Limb (tissue), 2 donors: ENCODE measurements around the gene PLCB2.

Experiments
- DNase-seq, 2 donors: peaks; one replicate each; pipeline ENCODE4 v3.0.0-alpha.2; 2016; ENCODE audit errors: extremely low spot score in 2 of 2

The PLCB2 gene

DNA sequence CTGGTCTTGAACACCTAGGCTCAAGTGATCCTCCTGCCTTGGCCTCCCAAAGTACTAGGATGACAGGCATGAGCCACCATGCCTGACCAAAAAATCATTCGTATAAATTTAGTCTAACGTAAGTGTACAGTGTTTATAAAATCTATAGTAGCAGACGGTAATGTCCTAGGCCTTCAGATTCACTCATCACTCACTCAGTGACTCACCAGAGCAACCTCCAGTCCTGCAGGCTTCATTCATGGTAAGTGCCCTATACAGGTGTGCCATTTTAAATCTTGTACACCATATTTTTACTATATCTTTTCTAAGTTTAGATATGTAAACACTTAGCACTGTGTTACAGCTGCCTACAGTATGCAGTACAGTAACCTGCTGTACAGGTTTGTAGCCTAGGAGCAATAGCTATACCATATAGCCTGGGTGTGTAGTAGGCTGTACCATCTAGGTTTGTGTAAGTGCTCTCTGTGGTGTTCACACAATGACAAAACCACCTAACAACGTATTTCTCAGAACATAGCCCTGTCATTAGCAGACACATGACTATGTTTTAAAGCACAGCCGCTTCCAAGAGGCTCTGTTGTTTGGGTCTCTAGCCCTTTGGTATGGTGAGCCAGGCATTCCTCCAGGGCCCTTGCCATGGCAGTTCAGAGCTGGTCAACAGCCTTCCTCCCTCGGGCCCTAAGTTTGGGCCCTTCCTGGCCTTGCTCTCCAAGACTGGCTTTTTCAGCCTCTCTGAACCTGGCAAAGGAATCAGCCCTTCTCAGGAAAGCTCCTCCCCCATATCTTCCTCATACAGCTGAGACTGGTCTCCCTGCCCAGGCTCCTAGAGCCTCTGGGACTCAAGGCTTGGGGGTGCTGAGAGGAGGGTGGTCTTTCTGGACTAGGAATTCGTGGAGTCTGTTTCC lies 34.9 kb upstream of the PLCB2 start:
- DNase-seq: no peak

- peak; percentile 60 to 85 for DNase-seq
Measured at GRCh38 chr15:40340740-40341400, 33.1 kb upstream of the PLCB2 start, which contains the start of gene CCDC9B. Gene CCDC9B, minus strand, starts transcription at chr15:40340939. Its CDS starts 120 bp downstream, at chr15:40340819.

DNA sequence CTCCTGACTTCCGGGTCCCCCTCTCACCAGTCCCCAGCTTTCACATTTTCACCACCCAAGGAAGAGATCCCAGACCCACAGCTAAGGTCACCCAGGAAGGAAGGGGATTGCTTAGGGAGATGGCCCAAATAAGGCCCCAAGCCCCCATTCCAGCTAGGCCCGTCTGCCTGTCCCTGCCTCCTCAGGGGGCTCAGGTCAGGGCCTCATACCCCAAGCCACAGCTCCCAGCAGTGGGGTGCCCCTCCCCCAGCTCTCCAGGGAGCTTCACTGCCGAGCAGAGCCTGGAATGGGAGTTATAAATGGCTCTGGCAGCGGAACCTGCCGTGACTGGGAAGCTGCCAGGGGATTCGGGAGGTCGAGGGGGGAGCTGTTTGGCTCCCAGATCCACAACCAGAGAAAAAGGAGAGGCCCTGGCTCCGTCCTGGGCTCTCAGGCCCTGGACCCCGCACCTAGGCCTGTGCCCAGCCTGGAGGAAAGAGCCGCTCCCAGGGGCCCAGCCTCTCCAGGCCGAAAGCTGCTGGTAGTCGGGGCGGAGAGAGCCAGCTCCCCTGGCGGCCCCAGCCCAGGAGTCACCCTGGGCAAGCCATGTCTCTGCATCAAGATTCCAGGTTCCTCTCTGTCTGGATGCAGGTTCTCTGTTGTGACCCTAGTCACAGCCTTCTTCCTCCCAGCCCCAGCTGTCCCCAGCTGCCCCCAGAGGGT lies 32.5 kb upstream of the PLCB2 start:
- DNase-seq: peak in 1 of 2 donors; percentile 78

DNA sequence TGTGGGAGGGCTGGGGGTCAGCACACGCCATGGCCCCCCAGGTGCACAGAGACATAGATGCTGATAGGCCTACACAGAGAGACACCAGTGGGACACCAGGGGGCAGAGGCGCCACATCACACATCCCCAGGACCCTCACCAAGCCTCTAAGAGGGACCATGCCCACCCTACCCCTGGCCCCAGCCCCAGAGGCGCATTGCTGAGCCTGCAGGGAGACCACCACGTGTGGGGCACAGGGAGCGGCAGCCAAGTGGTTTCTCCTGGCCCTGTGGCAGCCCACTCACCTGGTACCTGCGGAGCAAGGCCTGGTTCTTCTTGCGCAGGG lies 31.8 kb upstream of the PLCB2 start:
- DNase-seq: peak in 1 of 2 donors; percentile 53

- DNase-seq: no peak
Measured at GRCh38 chr15:40338921-40339620, 31.3 kb upstream of the PLCB2 start.

DNA sequence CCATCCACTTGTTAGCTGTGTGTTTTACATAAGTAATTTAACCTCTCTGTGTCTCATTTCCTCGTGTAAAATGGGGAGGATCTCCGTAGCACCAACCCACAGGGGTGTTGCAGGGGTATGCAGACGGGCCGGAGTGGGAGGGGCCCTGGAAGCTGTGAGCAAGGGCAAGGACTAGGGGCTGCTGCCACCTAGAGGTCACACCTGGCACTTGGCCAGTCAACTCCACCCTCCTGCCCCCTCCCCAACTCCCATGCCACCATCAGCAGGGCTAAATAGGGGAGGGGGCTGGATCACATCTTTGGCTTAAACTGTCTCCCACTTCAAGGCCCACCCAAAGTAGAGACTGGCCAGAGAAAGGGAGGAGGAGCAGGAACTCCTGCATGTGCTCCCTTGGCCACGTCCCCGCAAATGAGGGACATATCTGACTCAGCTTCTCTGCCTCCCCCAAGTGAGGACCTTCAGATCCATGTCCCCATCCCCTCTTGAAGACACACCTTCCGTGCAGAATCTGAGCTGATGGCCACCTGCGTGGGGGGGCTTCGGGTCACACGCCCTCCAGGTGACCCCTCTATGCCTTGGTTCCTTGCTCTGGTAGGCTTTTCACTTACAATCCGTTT lies 30.4 kb upstream of the PLCB2 start:
- DNase-seq: peak; percentile 60 to 79

DNA sequence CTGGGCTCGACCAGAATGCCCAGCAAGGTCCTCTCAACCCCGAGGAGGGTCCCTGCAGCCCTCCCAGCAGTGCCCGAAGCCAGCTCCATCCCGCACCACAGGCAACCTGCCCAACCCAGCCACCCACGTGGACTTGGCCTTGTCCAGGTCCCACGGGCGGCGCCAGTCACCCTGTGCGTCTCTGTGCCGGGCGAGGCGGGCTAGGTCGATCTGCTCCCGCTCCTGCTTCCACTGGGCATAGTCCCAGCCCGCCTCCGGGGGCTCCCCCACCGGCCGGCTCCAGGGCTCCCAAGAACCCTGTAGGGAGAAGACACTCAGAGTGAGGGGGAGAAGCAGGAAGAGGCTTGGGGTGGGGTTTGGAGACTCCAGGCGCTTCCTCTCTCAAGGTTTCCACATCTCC lies 29.9 kb upstream of the PLCB2 start:
- peak in 1 of 2 donors; percentile 44 for DNase-seq

GRCh38 chr15:40336744-40337122 lies 29.0 kb upstream of the PLCB2 start:
- no peak for DNase-seq

- peak in 1 of 2 donors; percentile 51 for DNase-seq
Measured at GRCh38 chr15:40335938-40336743, 28.4 kb upstream of the PLCB2 start.

DNA sequence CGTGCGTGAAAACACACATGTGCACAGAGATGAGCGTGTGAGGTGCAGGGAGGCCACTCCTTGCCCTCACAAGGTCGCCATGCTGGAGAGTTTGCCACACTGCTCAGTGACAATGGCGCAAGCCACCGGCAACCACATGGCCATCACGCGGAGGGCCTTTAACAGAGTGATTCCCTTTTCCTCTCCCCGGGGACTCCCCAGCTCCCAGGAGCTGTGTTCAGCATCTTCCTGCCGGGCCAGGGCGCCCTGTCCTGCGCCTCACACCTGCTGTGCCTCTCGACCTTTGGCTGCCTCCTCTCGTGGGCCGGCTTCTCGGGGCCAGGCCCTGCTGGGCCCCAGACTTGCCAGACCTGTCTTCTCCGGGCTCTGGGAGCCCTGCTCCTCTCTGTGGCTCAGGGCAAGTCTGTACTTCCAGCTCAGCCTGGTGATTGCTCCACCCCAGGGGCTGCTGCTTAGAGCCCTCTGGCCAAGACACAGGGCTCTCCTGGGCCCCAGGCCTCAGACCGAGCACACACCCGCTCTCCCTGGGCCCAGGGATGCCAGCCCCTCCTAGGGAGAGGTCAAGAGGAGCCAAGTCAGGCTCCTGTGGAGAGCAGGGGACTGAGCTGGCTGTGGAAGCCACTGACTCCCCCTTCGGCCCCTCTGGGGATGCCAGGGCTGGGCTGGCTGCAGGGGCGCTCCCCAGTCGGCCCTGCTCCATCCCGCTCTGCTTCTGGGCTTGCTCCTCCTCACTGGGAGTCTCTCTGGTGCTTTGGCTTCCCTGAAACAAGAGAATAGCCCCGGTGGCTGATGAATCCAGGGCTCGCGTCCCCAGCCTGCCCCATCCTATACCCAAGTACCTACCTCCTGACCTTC lies 27.4 kb upstream of the PLCB2 start:
- no peak for DNase-seq

DNA sequence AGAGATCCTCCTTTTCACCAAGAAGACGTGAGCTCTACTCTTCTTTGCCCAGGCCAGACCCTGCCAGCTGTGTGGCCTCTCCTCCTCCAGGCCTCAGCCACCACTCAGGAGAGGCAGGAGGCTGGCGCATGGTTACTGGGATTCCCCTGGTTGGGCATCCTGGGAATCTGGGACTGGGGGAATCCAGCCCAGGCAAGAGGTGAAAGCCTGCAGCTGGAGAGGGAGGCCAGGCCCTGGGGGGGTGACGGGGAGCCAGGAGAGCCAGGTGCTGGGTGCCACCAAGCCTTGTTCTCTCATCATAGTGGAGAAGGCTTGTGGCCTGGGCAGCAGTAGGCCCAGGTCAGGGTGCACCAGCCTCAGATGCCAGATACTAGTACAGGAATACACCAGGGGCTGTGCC lies 26.8 kb upstream of the PLCB2 start:
- no peak for DNase-seq

GRCh38 chr15:40333922-40334492 lies 26.3 kb upstream of the PLCB2 start:
- peak in 1 of 2 donors; percentile 52 for DNase-seq

DNA sequence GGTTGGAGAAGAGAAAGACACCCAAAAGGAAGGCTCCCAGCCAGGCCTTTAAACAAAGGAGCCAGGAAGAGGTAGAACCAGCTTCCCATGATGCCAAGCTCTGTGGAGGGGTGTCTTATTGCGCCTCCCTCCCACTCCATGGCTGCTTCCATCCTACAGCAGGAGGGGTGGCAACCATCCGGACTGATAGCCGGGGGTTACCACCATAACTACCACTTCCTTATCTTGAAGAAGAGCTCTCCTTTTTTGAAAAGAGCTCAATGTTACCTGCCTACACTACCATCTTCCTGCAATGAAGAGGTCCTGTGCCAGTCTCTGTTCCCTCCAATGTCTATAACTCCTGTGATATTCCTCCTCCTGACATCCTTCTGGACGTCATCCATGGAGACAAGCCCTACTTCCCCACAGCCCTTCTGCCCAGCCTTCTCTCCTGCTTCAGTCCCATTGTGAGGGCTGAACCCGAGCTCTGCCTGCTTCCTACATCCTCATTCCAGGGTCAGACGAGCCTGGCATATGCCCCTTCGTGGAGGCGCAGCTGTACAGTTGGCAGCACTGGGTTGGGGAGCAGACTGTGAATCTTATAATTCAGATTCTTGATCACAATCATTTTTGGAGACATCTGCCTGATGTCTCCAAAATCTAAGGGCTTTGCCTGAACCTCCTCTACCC lies 24.5 kb upstream of the PLCB2 start:
- DNase-seq: no peak

- DNase-seq: no peak
Measured at GRCh38 chr15:40331637-40332036, 23.9 kb upstream of the PLCB2 start.

- DNase-seq: no peak
Measured at GRCh38 chr15:40331026-40331425, 23.3 kb upstream of the PLCB2 start.

- DNase-seq: no peak
Measured at GRCh38 chr15:40330368-40330836, 22.7 kb upstream of the PLCB2 start.

- DNase-seq: no peak
Measured at GRCh38 chr15:40329804-40330203, 22.1 kb upstream of the PLCB2 start.

- DNase-seq: no peak
Measured at GRCh38 chr15:40328751-40329150, 21.0 kb upstream of the PLCB2 start.
